ENCODE results near the gene SLC1A3.

Gene SLC1A3

DNA sequence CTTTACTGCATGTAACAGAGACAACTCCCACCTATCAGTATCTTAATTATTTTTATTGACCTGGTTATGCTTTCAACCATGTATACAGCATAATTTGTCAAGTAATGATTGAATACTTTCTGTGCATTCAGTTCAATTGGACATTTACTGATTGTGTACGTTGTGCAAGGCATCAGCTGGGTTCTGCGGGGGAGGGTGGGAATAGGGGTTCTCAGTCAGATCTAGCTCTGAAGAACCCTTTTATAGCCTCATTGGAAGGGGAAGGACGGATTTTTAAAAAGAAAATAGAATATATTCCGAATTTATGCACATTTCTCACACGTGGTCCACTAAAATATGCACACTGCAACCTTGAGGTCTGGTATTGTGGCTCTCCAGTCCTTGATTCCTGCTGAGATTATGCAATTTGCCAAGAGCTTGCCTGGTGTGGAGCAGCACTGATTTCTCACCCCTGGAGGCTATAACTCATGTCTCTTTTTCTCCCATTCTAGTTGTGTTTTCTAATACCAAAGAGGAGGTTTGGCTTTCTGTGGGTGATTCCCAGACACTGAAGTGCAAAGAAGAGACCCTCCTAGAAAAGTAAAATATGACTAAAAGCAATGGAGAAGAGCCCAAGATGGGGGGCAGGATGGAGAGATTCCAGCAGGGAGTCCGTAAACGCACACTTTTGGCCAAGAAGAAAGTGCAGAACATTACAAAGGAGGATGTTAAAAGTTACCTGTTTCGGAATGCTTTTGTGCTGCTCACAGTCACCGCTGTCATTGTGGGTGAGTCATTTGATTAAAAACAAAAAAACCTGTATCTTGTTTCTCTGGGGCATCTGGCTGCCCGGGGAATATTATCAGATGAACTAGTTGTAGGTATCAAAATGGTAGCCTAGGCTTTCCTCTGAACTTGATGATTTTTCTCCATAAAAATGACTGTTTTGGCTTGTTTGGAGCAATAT, 1.7 kb downstream of the SLC1A3 start:
- TF ChIP-seq CTCF (conservative IDR thresholded peaks at IDR 0.05; ENCODE audit: low read length) (no peak), EZH2phosphoT487 (IDR thresholded peaks at IDR 0.05; ENCODE audit: borderline replicate concordance) (no peak)
- Histone ChIP-seq H3K79me2 (ENCODE audit: insufficient read depth, low read length) (no peaks in the 10 kb centered on the region), H3K4me3 (ENCODE audit: low read length, poor library complexity, severe bottlenecking) (no peak overlapping the region), H4K20me1 (ENCODE audit: insufficient read depth, low read length, poor library complexity, severe bottlenecking) (no peaks in the 10 kb centered on the region), H3K27me3 (ENCODE audit: insufficient read depth, low read length, poor library complexity, severe bottlenecking) (no peaks in the 10 kb centered on the region), H3K4me2 (ENCODE audit: low read depth, low read length, poor library complexity, severe bottlenecking) (no peak overlapping the region), H2AFZ (ENCODE audit: low read length) (no peak overlapping the region), H3K9me2 (replicated peaks; ENCODE audit: low read depth, low read length) (no peaks in the 10 kb centered on the region), H3K9me3 (ENCODE audit: insufficient read depth, low read depth, low read length) (no peaks in the 10 kb centered on the region), H3K36me3 (ENCODE audit: insufficient read depth, low read length) (no peaks in the 10 kb centered on the region), H3F3A (ENCODE audit: low read depth) (no peaks in the 10 kb centered on the region), H3K9ac (ENCODE audit: low read depth, low read length, poor library complexity, severe bottlenecking) (no peak overlapping the region), H3K4me1 (ENCODE audit: insufficient read depth, low read length, poor library complexity, severe bottlenecking) (peaks cover 9% of the 10 kb centered on the region)

DNA sequence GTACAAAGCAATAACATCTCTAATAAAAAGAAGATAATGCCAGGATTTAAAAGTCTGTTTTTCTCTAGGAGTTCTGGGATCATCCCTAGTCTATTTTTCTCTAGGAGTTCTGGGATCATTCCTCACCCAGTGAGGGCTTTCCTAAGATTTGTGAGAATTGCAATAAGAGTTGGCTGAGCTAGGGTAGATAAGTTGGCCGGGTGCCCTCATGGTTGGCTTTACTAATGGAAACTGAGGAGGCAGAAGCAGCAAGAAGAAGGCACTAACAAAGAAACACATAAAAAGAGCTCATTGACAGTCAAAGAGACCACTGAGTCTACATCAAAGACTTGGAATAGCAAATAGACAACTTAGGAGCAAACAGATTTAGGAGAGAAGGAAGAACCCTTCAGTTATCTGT, 4.2 kb downstream of the SLC1A3 start:
- TF ChIP-seq CTCF (conservative IDR thresholded peaks at IDR 0.05; ENCODE audit: low read length): no peak
- TF ChIP-seq EZH2phosphoT487 (IDR thresholded peaks at IDR 0.05; ENCODE audit: borderline replicate concordance): no peak
- Histone ChIP-seq H3F3A (ENCODE audit: low read depth) (no peaks in the 10 kb centered on the region), H4K20me1 (ENCODE audit: insufficient read depth, low read length, poor library complexity, severe bottlenecking) (no peaks in the 10 kb centered on the region), H3K4me3 (ENCODE audit: low read length, poor library complexity, severe bottlenecking) (no peak overlapping the region), H3K79me2 (ENCODE audit: insufficient read depth, low read length) (no peaks in the 10 kb centered on the region), H3K9ac (ENCODE audit: low read depth, low read length, poor library complexity, severe bottlenecking) (no peak overlapping the region), H3K36me3 (ENCODE audit: insufficient read depth, low read length) (no peaks in the 10 kb centered on the region), H3K9me3 (ENCODE audit: insufficient read depth, low read depth, low read length) (no peaks in the 10 kb centered on the region), H3K4me2 (ENCODE audit: low read depth, low read length, poor library complexity, severe bottlenecking) (no peak overlapping the region), H2AFZ (ENCODE audit: low read length) (no peak overlapping the region), H3K9me2 (replicated peaks; ENCODE audit: low read depth, low read length) (no peaks in the 10 kb centered on the region), H3K27me3 (ENCODE audit: insufficient read depth, low read length, poor library complexity, severe bottlenecking) (no peaks in the 10 kb centered on the region), H3K4me1 (ENCODE audit: insufficient read depth, low read length, poor library complexity, severe bottlenecking) (peaks cover 9% of the 10 kb centered on the region)

GRCh38 chr5:36611520-36612274, 5.3 kb downstream of the SLC1A3 start:
- no peaks in the 10 kb centered on the region for H3K27me3 ChIP-seq (ENCODE audit: insufficient read depth, low read length, poor library complexity, severe bottlenecking)
- no peak overlapping the region for H2AFZ ChIP-seq (ENCODE audit: low read length)
- peaks cover under 1% of the 10 kb centered on the region for H3K4me1 ChIP-seq (ENCODE audit: insufficient read depth, low read length, poor library complexity, severe bottlenecking)
- H3K4me3 ChIP-seq (ENCODE audit: low read length, poor library complexity, severe bottlenecking): no peak overlapping the region
- H4K20me1 ChIP-seq (ENCODE audit: insufficient read depth, low read length, poor library complexity, severe bottlenecking): no peaks in the 10 kb centered on the region
- H3K9ac ChIP-seq (ENCODE audit: low read depth, low read length, poor library complexity, severe bottlenecking): no peak overlapping the region
- H3K4me2 ChIP-seq (ENCODE audit: low read depth, low read length, poor library complexity, severe bottlenecking): no peak overlapping the region
- no peaks in the 10 kb centered on the region for H3K79me2 ChIP-seq (ENCODE audit: insufficient read depth, low read length)
- H3K36me3 ChIP-seq (ENCODE audit: insufficient read depth, low read length): no peaks in the 10 kb centered on the region
- H3K9me2 ChIP-seq (replicated peaks; ENCODE audit: low read depth, low read length): no peaks in the 10 kb centered on the region
- no peaks in the 10 kb centered on the region for H3K9me3 ChIP-seq (ENCODE audit: insufficient read depth, low read depth, low read length)
- no peaks in the 10 kb centered on the region for H3F3A ChIP-seq (ENCODE audit: low read depth)
- TF ChIP-seq EZH2phosphoT487 (IDR thresholded peaks at IDR 0.05; ENCODE audit: borderline replicate concordance) (no peak), CTCF (conservative IDR thresholded peaks at IDR 0.05; ENCODE audit: low read length) (no peak)
